ENCODE measurements around the gene CLEC3B.
"Not testable (repeated sequence)": the region's sequence is repeated elsewhere in the genome, so short reads cannot be mapped to it uniquely, and the experiment has no call there.

Gene CLEC3B

DNA sequence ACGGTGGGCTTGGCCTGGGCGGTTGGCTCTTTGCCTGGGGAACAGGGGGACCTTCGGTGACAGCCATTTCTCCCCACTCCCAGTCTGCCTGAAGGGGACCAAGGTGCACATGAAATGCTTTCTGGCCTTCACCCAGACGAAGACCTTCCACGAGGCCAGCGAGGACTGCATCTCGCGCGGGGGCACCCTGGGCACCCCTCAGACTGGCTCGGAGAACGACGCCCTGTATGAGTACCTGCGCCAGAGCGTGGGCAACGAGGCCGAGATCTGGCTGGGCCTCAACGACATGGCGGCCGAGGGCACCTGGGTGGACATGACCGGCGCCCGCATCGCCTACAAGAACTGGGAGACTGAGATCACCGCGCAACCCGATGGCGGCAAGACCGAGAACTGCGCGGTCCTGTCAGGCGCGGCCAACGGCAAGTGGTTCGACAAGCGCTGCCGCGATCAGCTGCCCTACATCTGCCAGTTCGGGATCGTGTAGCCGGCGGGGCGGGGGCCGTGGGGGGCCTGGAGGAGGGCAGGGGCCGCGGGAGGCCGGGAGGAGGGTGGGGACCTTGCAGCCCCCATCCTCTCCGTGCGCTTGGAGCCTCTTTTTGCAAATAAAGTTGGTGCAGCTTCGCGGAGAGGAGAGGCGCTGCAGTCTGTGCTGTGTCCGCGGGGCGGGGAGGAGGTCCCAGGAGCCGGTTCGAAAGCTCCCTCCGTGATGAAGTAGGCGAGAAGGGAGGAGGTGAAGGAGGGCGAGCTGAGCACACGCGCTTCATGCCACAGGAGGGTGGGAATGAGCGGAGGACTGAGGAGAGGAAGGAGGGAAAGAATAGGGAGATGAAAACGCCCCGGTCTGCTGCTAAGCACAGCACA lies 9.6 kb downstream of the CLEC3B start:
- H3K4me1 ChIP-seq (ENCODE audit: control insufficient read depth, insufficient read depth, low read length) = peaks cover 15% of the 10 kb centered on the region; the same call in 1 of the 2 replicates
- no peaks in the 10 kb centered on the region for H3K36me3 ChIP-seq (ENCODE audit: control insufficient read depth, insufficient read depth, low read length)
- peaks cover 50% of the 10 kb centered on the region for H3K27me3 ChIP-seq (ENCODE audit: control insufficient read depth, insufficient read depth, low read length)
- no peak overlapping the region for H3K9ac ChIP-seq (ENCODE audit: low read length)
- peak overlapping the region; percentile 48 for H3K4me3 ChIP-seq (ENCODE audit: low read depth, low read length)
- H3K9me3 ChIP-seq (ENCODE audit: control insufficient read depth, insufficient read depth, low read depth, low read length) = no peaks in the 10 kb centered on the region
- H3K27ac ChIP-seq (ENCODE audit: low read depth, low read length) = no peak overlapping the region

DNA sequence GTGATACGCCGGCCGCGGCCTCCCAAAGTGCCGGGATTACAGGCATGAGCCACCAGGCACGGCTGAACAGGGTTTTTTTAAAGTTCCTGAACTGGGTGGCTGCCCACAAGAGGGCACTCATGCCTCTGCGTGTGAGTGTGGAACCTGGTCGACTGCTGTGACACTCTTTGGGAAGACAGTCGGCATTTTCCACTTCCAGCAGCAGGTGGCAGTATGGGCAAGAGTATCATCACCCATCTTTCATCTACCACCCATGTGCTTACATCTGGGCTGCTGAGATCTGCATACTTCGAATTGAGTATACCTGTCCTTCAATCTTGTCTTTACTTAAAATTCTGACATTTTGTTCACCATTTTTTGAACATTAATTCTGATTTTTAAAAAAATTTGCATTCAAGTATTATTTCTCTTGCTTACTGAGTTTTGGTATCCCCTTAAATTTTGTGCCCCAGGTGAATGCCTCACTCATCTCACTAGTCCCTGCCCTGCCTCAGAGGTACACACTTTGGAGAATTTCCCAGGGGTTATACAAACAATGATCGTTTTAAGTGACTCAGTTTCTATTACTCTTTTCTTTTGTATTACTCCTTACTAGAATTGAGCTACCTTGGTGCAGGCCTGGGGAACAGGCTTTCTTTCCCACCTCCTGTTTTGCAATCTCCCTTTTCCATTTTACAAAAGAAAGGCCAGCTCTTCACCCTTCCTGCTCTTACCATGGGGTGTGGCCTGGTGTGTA lies 11.8 kb downstream of the CLEC3B start:
- H3K36me3 ChIP-seq (ENCODE audit: control insufficient read depth, insufficient read depth, low read length) = no peaks in the 10 kb centered on the region
- no peak overlapping the region for H3K27ac ChIP-seq (ENCODE audit: low read depth, low read length)
- H3K4me3 ChIP-seq (ENCODE audit: low read depth, low read length) = no peak overlapping the region
- no peak overlapping the region for H3K9ac ChIP-seq (ENCODE audit: low read length)
- H3K9me3 ChIP-seq (ENCODE audit: control insufficient read depth, insufficient read depth, low read depth, low read length) = no peaks in the 10 kb centered on the region
- H3K27me3 ChIP-seq (ENCODE audit: control insufficient read depth, insufficient read depth, low read length) = peaks cover 44% of the 10 kb centered on the region
- H3K4me1 ChIP-seq (ENCODE audit: control insufficient read depth, insufficient read depth, low read length) = peaks cover 14% of the 10 kb centered on the region; the same call in 1 of the 2 replicates

DNA sequence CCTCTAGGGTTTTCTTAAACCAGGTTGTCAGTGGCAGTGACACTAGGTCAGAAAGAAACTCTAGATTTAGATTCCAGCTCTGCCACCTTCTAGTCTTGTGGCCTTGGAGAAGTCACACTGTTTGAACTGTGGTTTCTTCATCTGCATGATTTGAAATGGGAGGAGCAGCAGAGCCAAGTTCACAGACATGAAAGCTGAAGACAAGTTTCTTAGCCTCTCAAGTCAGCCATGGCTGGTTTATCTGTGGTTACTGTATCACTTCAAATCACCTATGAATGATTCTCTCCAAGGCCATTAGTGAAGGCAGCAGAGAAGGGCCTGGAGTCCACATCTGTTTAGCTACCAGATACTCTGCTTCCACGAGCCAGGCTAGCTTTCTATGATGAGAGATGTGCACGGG lies 15.6 kb downstream of the CLEC3B start:
- H3K9me3 ChIP-seq (ENCODE audit: control insufficient read depth, insufficient read depth, low read depth, low read length) = no peaks in the 10 kb centered on the region
- no peak overlapping the region for H3K27ac ChIP-seq (ENCODE audit: low read depth, low read length)
- H3K36me3 ChIP-seq (ENCODE audit: control insufficient read depth, insufficient read depth, low read length) = no peaks in the 10 kb centered on the region
- H3K4me3 ChIP-seq (ENCODE audit: low read depth, low read length) = no peak overlapping the region
- peaks cover 5% of the 10 kb centered on the region; the same call in 1 of the 2 replicates for H3K4me1 ChIP-seq (ENCODE audit: control insufficient read depth, insufficient read depth, low read length)
- H3K27me3 ChIP-seq (ENCODE audit: control insufficient read depth, insufficient read depth, low read length) = peaks cover 6% of the 10 kb centered on the region
- no peak overlapping the region for H3K9ac ChIP-seq (ENCODE audit: low read length)

DNA sequence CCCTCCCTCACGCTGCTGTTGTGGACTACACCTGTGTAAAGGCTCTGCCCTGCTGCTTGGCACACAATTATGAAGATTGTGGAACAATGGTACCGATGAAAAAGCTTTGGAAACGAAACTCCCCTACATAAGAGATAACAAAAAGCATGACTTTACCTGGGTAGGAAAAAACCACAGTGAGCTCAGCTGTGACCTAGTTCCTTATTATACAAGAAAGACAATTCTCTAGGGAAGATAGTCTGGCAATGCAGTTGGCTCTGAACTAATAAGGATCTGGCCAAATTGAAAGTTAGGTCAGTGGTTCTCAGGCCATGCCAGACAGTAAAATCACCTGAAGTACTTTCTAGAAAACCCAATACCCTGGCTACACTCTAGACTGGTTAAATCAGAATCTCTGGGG lies 16.1 kb downstream of the CLEC3B start:
- Histone ChIP-seq H3K36me3 (ENCODE audit: control insufficient read depth, insufficient read depth, low read length) (no peaks in the 10 kb centered on the region), H3K27ac (ENCODE audit: low read depth, low read length) (no peak overlapping the region), H3K27me3 (ENCODE audit: control insufficient read depth, insufficient read depth, low read length) (peaks cover 1% of the 10 kb centered on the region), H3K9ac (ENCODE audit: low read length) (no peak overlapping the region), H3K4me3 (ENCODE audit: low read depth, low read length) (no peak overlapping the region), H3K4me1 (ENCODE audit: control insufficient read depth, insufficient read depth, low read length) (peaks cover 5% of the 10 kb centered on the region; the same call in 1 of the 2 replicates), H3K9me3 (ENCODE audit: control insufficient read depth, insufficient read depth, low read depth, low read length) (no peaks in the 10 kb centered on the region)

DNA sequence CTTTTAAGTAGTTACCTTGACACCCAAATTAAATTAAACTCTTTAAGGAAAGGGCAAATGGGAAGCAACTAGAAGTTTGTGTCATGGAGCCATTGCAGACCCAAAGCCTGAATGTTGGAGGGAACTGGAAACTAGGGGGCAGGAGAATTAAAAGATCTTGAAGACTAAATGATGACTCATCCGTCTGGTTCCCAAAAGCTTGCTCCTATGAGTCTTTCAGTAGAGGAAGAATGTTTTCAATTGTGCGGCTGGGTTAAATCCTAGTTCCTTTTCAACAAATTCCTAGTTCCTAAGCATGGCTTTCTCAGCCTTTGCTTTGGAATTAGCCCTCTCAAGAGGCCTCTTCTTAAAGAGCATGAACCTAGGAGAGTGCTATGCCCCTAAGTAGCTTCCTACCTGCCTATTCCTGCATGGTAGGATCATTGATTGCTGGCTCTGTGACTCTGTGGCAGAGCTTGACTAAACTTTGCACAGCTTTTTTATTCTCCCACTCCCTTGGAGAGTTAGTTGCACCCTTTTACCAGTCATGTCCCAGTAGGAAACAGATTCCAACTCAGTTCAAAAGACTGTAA lies 17.7 kb downstream of the CLEC3B start:
- Histone ChIP-seq H3K9ac (ENCODE audit: low read length) (no peak overlapping the region), H3K36me3 (ENCODE audit: control insufficient read depth, insufficient read depth, low read length) (no peaks in the 10 kb centered on the region), H3K27ac (ENCODE audit: low read depth, low read length) (no peak overlapping the region), H3K4me1 (ENCODE audit: control insufficient read depth, insufficient read depth, low read length) (no peaks in the 10 kb centered on the region), H3K27me3 (ENCODE audit: control insufficient read depth, insufficient read depth, low read length) (no peaks in the 10 kb centered on the region), H3K4me3 (ENCODE audit: low read depth, low read length) (no peak overlapping the region), H3K9me3 (ENCODE audit: control insufficient read depth, insufficient read depth, low read depth, low read length) (no peaks in the 10 kb centered on the region)

DNA sequence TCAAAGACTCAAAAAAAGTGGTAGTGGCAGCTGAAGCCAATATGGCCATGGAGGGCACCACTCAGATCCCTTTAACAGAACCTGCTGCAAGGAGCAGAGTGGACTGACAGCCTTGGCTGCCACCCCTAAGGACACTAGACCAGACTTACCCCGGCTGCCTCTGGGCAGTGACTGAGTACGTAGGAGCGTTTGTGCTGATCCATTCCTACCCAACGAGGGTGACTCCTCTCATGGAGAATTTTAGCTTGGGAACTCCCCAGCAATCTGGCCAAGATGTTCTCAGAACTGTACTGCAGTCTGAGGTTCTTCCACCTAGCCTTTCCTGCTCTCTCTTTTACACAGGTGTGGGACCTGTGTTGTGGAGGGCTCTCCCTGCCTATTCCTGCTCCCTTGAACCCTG lies 22.1 kb downstream of the CLEC3B start:
- Histone ChIP-seq H3K9me3 (ENCODE audit: control insufficient read depth, insufficient read depth, low read depth, low read length) (no peaks in the 10 kb centered on the region), H3K27me3 (ENCODE audit: control insufficient read depth, insufficient read depth, low read length) (no peaks in the 10 kb centered on the region; the same call in 1 of the 2 replicates), H3K4me3 (ENCODE audit: low read depth, low read length) (no peak overlapping the region), H3K27ac (ENCODE audit: low read depth, low read length) (no peak overlapping the region), H3K4me1 (ENCODE audit: control insufficient read depth, insufficient read depth, low read length) (no peaks in the 10 kb centered on the region), H3K36me3 (ENCODE audit: control insufficient read depth, insufficient read depth, low read length) (no peaks in the 10 kb centered on the region), H3K9ac (ENCODE audit: low read length) (no peak overlapping the region)

DNA sequence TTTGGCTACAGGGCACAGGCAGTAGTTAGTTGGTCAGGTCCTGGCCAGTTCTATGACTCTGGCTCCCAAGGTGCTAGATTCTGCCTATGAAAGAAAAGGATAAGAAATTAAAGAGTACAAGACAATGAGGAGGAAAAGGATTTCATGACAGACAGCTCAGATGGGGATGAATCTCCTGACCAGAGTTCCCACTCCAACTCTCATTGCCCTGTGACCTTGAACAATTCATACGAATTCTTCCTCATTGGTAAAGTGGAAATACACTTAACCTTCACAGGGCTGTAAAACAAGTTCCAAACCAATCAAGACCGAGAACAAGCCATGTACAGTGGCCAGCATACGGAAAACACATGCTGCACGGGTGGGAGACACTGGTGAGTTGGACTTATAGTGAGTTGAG lies 23.7 kb downstream of the CLEC3B start:
- Histone ChIP-seq H3K36me3 (ENCODE audit: control insufficient read depth, insufficient read depth, low read length) (no peaks in the 10 kb centered on the region), H3K27me3 (ENCODE audit: control insufficient read depth, insufficient read depth, low read length) (peaks cover 4% of the 10 kb centered on the region; the same call in 1 of the 2 replicates), H3K9ac (ENCODE audit: low read length) (no peak overlapping the region), H3K4me1 (ENCODE audit: control insufficient read depth, insufficient read depth, low read length) (no peaks in the 10 kb centered on the region), H3K4me3 (ENCODE audit: low read depth, low read length) (no peak overlapping the region), H3K27ac (ENCODE audit: low read depth, low read length) (no peak overlapping the region), H3K9me3 (ENCODE audit: control insufficient read depth, insufficient read depth, low read depth, low read length) (no peaks in the 10 kb centered on the region)

DNA sequence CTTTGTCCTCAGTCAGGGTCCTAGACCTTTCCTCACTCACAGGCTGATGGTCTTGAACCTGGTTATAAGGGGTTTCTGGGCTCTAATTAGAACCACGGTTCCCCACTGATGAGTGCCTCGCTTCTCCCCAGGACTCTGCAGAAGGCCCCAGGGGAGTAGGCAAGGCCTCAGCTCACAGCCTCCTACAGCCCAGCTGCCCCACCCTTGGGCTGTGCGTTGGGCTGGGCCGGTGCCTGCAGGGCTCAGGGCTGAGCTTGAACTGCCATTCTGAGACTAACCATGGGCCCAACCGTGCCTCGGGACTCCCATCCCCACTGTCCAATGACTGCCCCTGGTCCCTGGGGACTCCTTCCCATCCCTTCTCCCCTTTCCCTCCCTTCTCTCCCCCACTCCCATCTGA lies 25.6 kb downstream of the CLEC3B start:
- no peak overlapping the region for H3K4me3 ChIP-seq (ENCODE audit: low read depth, low read length)
- peaks cover 18% of the 10 kb centered on the region; the same call in 1 of the 2 replicates for H3K27me3 ChIP-seq (ENCODE audit: control insufficient read depth, insufficient read depth, low read length)
- no peaks in the 10 kb centered on the region for H3K36me3 ChIP-seq (ENCODE audit: control insufficient read depth, insufficient read depth, low read length)
- H3K4me1 ChIP-seq (ENCODE audit: control insufficient read depth, insufficient read depth, low read length) = peaks cover 4% of the 10 kb centered on the region; the same call in 1 of the 2 replicates
- no peak overlapping the region for H3K27ac ChIP-seq (ENCODE audit: low read depth, low read length)
- H3K9ac ChIP-seq (ENCODE audit: low read length) = no peak overlapping the region
- no peaks in the 10 kb centered on the region for H3K9me3 ChIP-seq (ENCODE audit: control insufficient read depth, insufficient read depth, low read depth, low read length)

DNA sequence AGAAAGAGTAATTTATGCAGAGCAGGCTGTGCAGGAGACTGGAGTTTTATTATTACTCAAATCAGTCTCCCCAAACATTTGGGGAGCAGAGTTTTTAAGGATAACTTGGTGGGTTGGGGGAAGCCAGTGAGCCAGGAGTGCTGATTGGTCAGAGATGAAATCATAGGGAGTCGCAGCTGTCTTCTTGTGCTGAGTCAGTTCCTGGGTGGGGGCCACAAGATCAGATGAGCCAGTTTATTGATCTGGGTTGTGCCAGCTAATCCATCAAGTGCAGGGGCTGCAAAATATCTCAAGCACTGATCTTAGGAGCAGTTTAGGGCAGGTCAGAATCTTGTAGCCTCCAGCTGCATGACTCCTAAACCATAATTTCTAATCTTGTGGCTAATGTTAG lies 27.7 kb downstream of the CLEC3B start:
- H3K27me3 ChIP-seq (ENCODE audit: control insufficient read depth, insufficient read depth, low read length) = peaks cover 32% of the 10 kb centered on the region
- H3K4me1 ChIP-seq (ENCODE audit: control insufficient read depth, insufficient read depth, low read length); H3K9me3 ChIP-seq (ENCODE audit: control insufficient read depth, insufficient read depth, low read depth, low read length); H3K36me3 ChIP-seq (ENCODE audit: control insufficient read depth, insufficient read depth, low read length); H3K9ac ChIP-seq (ENCODE audit: low read length); H3K4me3 ChIP-seq (ENCODE audit: low read depth, low read length); H3K27ac ChIP-seq (ENCODE audit: low read depth, low read length): not testable (repeated sequence)

DNA sequence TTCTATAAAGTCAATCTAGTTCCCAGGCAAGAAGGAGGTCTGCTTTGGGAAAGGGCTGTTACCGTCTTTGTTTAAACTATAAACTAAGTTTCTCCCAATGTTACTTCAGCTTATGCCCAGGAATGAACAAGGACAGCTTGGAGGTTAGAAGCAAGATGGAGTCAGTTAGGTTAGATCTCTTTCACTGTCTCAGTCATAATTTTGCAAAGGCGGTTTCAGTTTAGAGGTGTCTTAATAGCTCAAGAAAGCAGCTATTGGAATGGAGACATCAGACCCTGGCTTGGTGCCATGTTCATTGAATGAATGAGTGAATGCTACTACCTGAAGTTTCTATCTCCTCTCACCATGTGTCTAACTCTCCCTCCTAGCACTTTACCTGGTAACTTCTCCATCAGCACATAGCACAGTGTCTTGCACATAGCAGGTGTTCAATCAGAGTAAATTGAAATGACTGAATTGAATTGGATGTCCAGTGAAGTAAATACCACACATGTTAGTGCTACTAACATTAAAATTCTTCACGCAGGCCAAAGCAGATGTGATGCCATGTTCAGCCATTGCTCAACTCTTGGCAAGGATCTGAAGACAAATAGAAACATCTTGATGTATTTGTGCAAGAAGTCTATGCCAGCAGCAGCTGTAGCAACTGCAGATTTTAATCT lies 28.2 kb downstream of the CLEC3B start:
- no peak overlapping the region for H3K27ac ChIP-seq (ENCODE audit: low read depth, low read length)
- H3K9ac ChIP-seq (ENCODE audit: low read length) = no peak overlapping the region
- peaks cover 8% of the 10 kb centered on the region; the same call in 1 of the 2 replicates for H3K4me1 ChIP-seq (ENCODE audit: control insufficient read depth, insufficient read depth, low read length)
- peaks cover 37% of the 10 kb centered on the region for H3K27me3 ChIP-seq (ENCODE audit: control insufficient read depth, insufficient read depth, low read length)
- no peak overlapping the region for H3K4me3 ChIP-seq (ENCODE audit: low read depth, low read length)
- H3K9me3 ChIP-seq (ENCODE audit: control insufficient read depth, insufficient read depth, low read depth, low read length) = no peaks in the 10 kb centered on the region
- no peaks in the 10 kb centered on the region for H3K36me3 ChIP-seq (ENCODE audit: control insufficient read depth, insufficient read depth, low read length)

Measured in HUES6 (cell line).